Stimulated activated CD8-positive, alpha-beta memory T cell treated with anti-CD3 and anti-CD28 coated beads, Interleukin-7, amount 100 ng/mL, for 48 hours (primary cell): ENCODE data around the gene CTBP2.

Experiments
- DNase-seq, 2 donors: peaks; one replicate each; pipeline ENCODE4 v3.0.0-alpha.2; 2020; ENCODE audit warnings: low read depth in 1 of 2; ENCODE audit errors: extremely low read depth in 1 of 2

Gene CTBP2

DNA sequence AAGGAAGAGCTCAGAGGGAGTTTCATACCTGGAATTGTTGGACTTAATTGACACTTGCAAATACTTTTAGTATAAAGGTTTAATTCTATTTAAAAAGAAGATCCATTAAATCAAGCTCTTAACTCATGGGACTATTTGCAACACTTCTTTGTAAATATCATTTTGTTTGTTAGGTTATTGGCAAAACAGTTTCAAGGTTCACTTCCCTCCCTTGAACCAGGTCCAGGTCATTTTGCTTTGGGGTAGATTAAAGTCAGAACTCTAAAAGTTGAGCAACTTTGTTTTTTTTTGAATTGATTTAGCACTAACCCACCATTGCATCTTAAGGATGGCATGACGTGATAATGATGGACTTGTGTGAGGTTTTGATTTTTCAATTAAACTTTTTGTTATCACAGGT, 172.6 kb downstream of the CTBP2 start:
- DNase-seq: no peak

DNA sequence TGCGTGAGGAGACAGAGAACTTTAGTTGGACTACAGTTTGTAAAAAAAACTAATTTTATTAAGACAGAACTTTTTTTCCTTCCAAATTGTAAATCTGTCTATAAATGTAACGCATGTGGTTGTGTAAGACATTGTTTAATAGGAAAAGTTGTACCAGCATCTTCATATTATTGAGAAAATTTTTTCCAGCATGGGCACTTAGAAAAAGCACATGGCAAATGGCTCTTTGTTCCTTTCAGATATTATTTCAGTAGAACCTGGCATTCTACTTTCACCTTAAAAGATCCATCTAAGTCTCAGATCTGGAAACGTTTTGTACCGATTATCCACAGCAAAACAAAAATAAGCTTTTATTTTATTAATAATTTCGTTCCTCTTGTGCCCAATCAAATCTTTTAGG, 175.2 kb downstream of the CTBP2 start:
- DNase-seq: no peak

DNA sequence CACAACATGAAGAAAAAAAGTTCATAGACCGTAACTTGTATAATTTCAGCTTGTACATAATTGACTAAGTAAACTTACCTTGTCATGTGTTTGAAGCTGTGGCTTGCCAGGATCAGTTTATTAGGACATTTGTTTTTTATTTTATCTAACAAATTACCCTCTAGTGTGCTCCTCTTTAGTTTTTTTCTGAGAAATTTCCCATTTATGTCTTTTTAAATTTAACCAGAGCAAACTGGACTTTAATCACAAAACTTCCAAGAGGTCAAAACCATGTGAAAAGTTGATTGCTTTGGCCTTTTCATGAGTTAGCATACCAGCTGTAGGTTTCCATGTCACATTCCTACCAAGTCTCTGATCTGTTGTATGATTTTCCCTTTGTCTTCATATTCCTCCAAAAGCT, 176.0 kb downstream of the CTBP2 start:
- DNase-seq: no peak

DNA sequence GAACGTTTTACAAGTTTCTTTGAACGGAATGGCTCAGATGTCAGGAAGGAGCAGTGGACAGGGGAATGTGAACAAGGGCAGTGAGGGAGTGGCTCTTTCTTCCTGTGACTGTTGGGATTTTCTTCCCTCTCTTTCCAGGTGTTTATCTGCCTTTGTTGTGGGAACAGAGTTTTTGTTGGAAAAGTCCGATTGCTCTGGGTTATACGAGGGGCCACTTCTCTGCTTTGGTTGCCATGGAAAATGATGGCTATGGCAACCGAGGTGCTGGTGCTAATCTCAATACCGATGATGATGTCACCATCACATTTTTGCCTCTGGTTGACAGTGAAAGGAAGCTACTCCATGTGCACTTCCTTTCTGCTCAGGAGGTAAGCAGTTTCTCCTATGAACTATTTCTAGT, 177.0 kb downstream of the CTBP2 start:
- no peak for DNase-seq

DNA sequence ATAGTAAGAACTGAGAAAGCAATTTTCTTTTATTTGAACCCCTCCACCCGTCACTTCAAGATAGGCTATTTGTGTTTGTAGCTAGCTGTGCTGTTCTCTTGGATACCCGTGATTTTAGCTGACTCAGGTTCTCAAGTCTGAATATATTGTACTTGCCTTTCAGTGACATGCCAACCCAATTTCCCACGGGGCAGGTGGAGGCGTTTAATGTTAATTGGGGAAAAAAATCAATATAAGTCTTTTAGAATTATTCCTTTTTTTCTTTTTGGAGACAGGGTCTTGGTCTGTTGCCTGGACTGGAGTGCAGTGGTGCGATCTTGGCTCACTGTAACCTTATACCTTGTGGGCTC, 182.0 kb downstream of the CTBP2 start:
- no peak for DNase-seq

DNA sequence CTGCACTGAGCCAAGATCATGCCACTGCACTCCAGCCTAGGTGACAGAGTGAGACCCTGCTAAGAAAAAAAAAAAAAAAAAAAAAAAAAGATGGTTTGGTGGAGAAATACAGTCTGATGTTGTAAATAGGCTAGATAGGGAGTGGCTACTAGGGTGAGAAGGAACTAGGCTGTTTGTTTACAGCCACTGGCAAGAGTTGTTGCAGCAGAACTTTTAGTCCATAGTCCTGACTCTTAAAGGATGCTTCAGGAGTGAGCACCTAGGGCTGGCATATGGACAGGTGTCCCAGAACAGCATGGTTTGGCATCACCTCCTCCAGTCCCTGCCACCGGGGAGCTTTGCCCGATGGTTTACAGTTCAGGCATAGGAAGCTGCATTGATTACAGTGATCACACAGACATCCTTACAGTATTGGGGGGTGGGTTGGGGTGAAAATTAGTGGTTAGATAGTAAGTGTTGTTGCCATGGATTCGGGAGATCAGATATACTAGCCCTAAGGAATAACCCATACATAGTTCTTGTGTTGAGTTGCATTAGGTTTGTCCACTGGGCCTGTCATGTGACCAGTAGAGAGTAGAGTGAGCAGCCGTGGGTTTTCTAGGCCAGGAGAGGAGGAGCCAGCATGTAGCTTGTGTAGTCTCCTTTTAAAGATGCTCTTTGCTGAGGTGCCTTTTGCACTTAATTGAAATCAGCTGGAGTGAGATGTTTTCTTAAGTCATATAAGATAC, 182.6 kb downstream of the CTBP2 start:
- no peak for DNase-seq

DNA sequence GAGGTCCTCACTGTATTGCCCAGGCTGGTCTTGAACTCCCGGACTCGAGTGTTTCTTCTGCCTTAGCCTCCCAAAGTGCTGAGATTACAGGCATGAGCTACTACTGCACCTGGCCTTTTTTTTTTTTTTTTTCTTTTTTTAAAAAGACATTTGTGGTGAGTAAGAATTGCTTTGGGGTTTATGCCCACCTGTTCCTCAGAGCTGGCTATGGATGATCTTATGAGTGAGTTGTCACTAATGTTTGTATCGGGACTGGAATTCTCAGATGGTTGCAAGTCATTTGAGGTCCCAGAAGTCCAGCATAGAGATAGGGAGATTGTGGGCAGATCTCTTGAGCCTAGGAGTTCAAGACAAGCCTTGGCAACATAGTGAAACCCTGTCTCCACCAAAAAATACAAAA, 183.2 kb downstream of the CTBP2 start:
- DNase-seq: no peak

DNA sequence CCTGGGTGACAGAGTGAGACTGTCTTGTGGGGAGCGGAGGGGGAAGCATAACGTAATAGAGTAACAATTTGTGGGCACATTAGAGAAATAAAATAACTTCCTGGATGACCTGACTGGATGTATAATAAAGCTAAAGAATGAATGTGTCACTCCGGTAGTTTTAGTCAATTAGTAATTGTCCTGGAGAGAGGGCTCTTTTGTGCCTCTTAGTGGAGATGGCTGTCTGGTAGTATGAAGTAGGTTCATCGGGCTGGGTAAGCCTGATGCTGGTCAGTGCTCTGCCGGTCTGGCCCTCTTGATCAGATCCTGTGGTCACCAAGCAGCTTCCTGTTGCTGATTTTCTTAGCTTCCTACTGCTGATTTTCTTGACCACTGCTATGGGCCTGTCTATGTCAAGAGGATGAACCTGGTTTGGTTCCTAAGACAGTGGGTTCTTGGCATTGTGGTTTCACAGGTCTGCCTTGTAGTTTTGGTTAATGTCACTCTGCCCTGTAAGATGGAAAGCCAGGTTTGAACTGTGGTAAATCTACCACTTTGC, 184.3 kb downstream of the CTBP2 start:
- no peak for DNase-seq

DNA sequence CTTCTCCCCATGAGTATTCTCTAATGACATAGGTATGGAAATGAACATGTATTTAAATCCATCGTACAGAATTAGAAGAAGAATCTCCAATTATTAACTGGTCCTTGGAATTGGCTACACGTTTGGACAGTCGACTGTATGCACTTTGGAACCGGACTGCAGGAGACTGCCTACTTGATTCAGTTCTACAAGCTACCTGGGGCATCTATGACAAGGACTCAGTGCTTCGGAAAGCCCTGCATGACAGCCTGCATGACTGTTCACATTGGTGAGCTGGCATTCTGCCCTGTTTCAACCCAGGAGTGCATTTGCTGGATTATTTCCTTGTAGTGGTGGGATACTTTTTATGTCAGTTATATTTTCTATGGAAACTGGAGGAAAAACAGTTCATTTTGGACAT, 186.2 kb downstream of the CTBP2 start:
- no peak for DNase-seq

DNA sequence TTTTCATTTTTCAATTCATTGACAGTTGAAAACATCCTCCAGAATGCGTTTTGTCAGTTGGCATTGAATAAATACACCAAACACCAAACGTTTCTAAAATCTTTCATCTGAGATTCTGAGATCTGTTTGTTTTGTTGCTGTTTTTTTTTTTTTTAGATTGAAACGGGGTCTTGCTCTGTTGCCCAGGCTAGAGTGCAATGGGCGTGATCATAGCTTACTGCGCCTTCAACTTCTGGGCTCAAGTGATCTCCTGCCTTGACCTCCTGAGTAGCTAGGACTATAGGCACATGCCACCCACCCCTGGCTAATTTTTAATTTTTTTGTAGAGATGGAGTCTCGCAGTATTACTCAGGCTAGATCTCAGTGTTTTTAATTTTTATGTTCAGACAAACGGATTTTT, 187.7 kb downstream of the CTBP2 start:
- no peak for DNase-seq

DNA sequence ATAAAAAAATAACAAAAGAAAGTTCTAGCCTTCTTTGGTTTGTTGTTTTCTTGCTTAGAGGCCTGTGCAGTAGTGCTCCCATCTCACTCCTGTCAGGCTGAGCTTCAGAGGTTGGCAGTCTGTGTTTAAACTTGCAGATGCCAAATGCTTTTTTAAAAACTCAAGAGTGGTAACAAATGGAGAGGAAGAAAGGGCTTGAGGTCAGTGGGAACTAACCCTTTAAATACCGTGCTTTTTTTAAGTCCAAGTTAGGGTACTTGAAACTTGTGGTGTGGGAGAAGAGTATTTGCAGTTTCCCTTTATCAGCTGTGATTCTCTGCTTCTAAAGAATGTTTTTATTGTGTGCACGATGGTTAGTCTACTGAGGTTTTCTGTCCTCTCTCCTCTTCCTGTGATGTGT, 189.1 kb downstream of the CTBP2 start:
- no peak for DNase-seq

DNA sequence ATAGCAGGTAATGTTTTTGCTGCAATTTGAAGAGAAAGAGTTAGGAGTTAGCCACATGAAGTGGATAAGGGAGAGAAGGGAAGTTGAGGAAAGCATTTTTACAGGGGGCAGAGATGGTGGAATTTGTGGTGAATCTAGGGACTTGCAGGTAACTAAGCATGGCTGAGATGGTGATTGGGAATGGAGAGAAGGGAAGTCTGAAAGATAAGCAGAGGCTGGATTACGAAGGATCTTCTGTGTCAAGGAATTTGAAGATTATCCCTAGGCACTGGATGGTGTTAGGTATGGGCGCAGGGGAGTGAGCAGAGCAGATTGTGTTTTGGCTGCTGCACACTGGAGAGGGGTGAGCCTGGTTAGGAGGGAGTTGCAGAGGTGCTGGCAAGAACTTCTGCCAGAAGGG, 193.1 kb downstream of the CTBP2 start:
- DNase-seq: no peak

DNA sequence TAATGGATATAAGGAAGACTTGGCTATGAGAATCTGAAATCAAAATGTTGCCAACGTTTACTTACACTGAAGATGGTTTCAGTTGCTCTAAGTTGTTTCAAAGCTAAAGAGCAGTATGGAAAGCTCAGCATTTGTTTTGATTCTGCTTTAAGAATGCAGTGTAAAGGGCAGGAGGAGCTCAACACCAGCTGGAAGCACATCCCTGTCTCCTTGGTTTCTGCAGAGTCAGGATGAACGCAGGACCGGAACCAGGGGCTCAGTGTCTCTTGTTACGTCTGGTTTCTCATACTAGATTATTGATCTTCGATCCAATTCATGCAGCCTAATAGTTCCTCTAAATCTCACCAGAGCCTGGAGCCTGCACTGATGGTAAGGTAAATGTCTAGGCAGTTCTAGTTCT, 194.4 kb downstream of the CTBP2 start:
- no peak for DNase-seq

DNA sequence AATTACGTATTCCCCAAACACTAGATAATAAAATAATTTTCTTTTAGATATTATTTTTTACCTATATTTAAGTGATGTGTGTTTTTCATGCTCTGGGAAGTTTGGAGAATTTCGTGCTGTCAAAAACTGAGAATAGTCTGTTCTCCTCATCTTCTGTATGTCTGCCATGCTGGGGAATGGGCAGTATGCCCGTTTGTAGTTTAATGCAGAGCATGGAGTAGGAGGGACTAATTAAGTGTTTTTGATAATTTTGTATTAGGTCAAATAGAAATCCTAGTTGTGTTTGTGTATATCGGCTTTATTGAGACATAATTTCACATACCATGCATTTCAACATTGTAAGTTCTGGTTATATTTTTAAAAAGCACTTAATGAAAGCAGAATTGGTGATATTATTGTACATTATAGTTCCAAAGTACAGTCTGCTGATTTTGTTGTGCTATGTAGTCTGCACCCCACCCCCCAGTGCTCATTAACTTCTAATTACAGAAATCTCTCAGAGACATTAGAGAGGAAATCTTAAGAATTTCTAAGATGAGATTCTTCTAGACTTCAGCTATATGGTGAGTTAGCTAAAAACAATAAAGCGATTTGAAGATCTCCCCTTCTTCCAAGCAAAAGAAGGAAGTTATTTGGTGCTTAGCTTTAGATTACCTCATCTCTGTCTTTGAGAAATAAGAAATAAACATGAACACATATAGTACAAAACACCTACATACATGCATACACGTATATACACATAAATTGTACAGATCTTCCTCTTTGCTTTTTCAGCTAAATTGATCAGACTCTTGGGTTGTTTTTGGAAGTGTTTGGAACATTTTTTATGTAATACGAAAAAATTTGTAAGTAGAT, 196.3 kb downstream of the CTBP2 start:
- no peak for DNase-seq

DNA sequence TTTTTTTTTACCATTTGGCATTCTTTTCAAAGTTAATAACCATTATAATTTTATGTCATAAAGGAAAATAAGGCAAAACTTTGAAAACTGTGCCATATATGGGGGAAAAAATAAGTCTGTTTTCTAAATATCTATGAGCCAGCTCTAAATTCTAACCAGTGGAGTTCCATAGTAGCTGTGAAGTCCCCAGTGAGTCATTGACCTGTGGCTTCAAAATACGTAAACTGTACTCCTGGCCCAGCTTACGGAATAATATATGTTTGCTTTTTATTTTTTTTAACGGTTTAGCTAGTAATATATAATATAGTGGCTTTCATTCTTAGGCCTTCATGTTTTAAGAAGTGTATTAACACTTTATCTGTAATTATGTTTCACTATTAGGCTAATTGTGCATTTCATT, 197.9 kb downstream of the CTBP2 start:
- no peak for DNase-seq

DNA sequence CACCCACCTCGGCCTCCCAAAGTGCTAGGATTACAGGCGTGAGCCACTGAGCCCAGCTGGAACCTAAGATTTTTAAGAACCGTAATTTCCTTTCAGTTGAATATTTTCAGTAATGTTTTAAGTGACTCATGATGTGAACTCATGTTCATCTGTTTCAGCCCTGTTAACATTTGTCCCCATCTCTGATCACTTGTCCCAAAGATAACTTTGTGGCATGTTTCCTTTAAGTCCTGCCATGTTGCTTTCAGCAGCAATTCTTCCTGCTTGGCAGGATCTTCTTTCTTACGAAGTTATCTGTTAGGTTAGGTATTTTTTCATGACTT, 199.2 kb downstream of the CTBP2 start:
- no peak for DNase-seq

DNA sequence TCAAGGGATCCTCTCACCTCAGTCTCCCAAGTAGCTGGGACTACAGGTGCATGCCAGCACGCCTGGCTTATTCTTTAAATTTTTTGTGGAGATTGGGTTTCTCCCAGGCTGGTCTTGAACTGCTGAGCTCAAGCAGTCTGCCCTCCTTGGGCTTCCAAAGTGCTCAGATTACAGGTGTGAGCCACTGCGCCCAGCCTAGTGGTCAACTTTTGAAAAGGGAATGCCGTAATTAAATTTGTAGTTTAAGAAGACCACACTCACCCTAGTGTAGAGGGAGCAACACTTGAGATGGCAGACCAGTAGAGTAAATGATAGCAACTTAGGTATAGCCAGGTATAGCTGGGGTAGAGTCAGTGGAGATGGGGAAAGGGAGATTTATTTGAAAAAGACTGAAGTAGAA, 200.8 kb downstream of the CTBP2 start:
- no peak for DNase-seq

DNA sequence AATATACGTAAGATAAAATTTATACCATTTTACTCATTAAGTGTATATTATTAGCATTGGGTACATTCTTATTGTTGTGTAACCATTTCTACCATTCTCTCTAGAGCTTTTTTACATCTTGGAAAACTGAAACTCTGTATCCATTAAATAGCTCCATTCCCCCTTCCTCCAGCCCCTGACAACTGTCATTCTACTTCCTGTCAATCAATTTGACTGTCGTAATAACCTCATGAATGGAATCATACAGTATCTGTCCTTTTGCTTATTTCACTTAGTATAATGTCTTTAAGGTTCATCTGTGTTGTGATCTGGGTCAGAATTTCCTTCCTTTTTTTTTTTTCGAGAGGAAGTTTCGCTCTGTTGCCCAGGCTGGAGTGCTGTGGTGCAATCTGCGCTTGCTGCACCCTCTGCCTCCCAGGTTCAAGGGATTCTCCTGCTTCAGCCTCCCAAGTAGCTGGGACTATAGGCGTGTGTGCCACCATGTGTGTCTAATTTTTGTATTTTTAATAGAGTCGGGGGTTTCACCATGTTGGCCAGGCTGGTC, 202.9 kb downstream of the CTBP2 start:
- no peak for DNase-seq

DNA sequence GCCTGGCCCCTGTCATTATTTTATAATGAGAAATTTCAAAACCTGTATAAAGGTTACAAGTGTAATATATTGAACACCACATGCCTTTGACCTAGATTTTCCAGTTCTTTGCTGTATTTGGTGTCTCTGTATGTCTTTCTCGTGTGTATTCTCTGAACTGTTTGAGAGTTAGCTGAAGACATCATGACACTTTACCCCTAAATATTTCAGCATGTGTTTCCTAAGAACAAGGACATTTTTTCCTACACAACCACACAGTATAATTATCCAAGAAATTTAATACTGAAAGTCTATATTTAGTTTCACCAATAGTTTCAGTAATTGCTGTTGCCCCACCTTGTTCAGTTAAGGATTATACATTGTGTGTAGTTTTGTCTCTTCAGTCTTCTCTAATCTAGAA, 203.6 kb downstream of the CTBP2 start:
- no peak for DNase-seq

DNA sequence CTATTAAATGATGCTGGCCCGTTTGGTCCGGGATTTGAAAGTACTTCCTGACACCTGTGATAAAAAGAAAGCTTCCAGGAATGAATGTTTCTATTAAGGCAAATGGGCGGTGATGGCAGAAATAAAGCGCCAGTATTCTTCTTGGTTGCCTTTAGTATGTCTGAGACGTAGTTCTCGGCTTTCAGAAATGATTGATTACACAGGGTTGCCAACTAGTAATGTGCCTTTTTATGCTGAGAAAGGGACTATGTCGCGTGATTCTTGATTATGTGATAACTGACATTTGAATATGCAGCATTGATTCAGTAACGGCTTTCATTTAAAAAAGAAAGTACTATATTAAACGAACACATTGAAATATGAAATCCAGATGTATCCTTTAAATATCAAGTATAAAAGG, 204.5 kb downstream of the CTBP2 start:
- no peak for DNase-seq

DNA sequence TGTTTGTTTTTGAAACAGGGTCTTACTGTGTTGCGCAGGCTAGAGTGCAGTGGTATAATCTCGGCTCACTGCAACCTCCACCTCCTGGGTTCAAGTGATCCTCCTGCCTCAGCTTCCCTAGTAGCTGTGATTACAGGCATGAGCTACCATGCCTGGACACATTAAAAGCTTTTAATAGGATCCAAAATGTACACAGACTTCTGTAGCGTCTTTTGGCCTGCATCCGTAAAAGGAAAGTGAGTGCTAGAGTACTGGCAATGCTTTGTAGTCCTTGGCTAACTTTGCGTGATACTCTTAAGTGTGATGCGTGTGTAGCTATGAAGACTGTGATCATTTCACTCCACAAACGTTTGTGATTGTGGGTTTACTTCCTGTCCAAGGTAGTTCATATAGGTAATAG, 205.1 kb downstream of the CTBP2 start:
- DNase-seq: no peak

DNA sequence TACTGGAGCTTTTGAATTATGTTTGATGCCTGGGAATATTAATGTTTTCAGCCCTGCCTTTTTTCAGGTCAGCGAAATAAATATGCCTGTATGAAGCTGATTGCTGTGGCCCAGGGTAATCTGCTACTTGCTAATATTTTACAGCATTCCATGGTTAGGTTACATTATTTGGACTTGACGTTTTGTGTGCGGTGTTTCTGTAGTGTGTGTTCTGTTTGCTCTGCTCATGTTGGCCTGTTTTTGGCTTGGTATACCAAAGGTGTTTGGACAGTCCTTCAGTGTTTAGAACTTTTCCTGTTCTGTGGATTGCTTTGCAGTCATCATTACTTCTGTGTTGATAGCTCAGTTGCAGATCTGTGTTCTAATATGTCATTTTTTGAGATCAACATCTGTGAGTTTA, 206.9 kb downstream of the CTBP2 start:
- DNase-seq: no peak
